Body of pancreas (tissue), 4 donors: Measurements from ENCODE around the gene LMX1A. TPM values are rescaled to one million over a fixed set of nuclear protein-coding genes. Genes with fewer than 3 reads are reported as not detected.

Experiments
- ATAC-seq: fragments of 150-250 bp; one replicate; pipeline ENCODE4 v1.9.1; 2016
- DNase-seq, 4 donors: peaks; one replicate each; pipeline ENCODE4 v3.0.0-alpha.2; 2019
- H3K27ac ChIP-seq, 4 donors: fragments of 200-600 bp; sonication (generic); 1 replicate in 3 of 4; 2 replicates in 1 of 4; pipeline versions ENCODE4 v1.5.1 to v1.6.1; 2016 to 2019; ENCODE audit warnings: mild to moderate bottlenecking in 1 of 4, mixed read lengths in 1 of 4, moderate library complexity in 1 of 4
- H3K27me3 ChIP-seq, 2 donors: fragments of 200-600 bp; sonication (generic); one replicate each; pipeline ENCODE4 v1.6.0; 2016; ENCODE audit warnings: mild to moderate bottlenecking in 1 of 2
- H3K36me3 ChIP-seq, 2 donors: fragments of 200-600 bp; sonication (generic); replicated peaks in 1 of 2; 2 replicates each; pipeline ENCODE4 v1.5.1; 2016; ENCODE audit warnings: low read depth in 2 of 2; ENCODE audit not compliant: insufficient read depth in 1 of 2
- H3K4me1 ChIP-seq: fragments of 200-600 bp; sonication (generic); one replicate; pipeline ENCODE4 v1.6.0; 2016
- H3K4me3 ChIP-seq, 2 donors: fragments of 200-600 bp; sonication (generic); 1 replicate in 1 of 2; 2 replicates in 1 of 2; pipeline ENCODE4 v1.5.1; 2016 to 2019
- H3K9me3 ChIP-seq, 3 donors: fragments of 200-600 bp; sonication (generic); 1 replicate in 2 of 3; 2 replicates in 1 of 3; pipeline ENCODE4 v1.5.1; 2016
- CTCF ChIP-seq, 7 experiments: fragments of 450-650 bp in 4 of 7; fragments of 200-600 bp in 3 of 7; sonication (generic) in 3 of 7; IDR thresholded peaks; one replicate each; pipeline ENCODE4 v1.5.1; 2016 to 2019; ENCODE audit warnings: antibody characterized with exemption in 7 of 7
- POLR2A ChIP-seq, 3 donors: fragments of 450-650 bp; IDR thresholded peaks; one replicate each; pipeline ENCODE4 v1.6.1; 2016; ENCODE audit warnings: antibody characterized with exemption in 3 of 3, mild to moderate bottlenecking in 2 of 3
- WGBS, 2 donors: methylation state at CpG; one replicate each; pipeline ENCODE4 v1.1.5; 2017; 5-methylcytosine and 5-hydroxymethylcytosine counted together
- intact Hi-C: fragments of 100-400 bp; cut with DNase I; formaldehyde crosslinking; loops from one replicate; pipeline ENCODE4 v1.15.1; 2023
- total RNA-seq, 2 donors: library from RNA; depleted of rRNA; stranded (reverse); fragments of >200 nt; gene quantifications; one replicate each; pipeline ENCODE4 v1.1.0, GENCODE V29; 2016

Gene LMX1A
- total RNA-seq, 2 donors from 2014 or later = not detected

- WGBS, 2 donors = 70 to 72% methylated on average over 2 of the region's 2 CpGs
- Histone ChIP-seq H3K27ac (no peak overlapping the region), H3K4me3 (no peak overlapping the region), H3K9me3 (no peaks in the 10 kb centered on the region), H3K4me1 (no peaks in the 10 kb centered on the region), H3K36me3 (no peaks in the 10 kb centered on the region), H3K27me3 (no peaks in the 10 kb centered on the region)
- TF ChIP-seq CTCF (IDR thresholded peaks at IDR 0.05) (no peak), POLR2A (IDR thresholded peaks at IDR 0.05) (no peak)
- DNase-seq = no peak
- ATAC-seq = no peak
- intact Hi-C loops = no loop called here
These were observed 29.0 kb downstream of the LMX1A start for GRCh38 chr1:165327538-165327937.

- no peaks in the 10 kb centered on the region for H3K4me1 ChIP-seq
- WGBS, 2 donors = 34 to 60% methylated on average over 7 of the region's 7 CpGs
- H3K9me3 ChIP-seq = no peaks in the 10 kb centered on the region
- TF ChIP-seq CTCF (IDR thresholded peaks at IDR 0.05) = no peak
- H3K27ac ChIP-seq = no peak overlapping the region
- no peaks in the 10 kb centered on the region for H3K36me3 ChIP-seq
- H3K27me3 ChIP-seq = no peaks in the 10 kb centered on the region
- H3K4me3 ChIP-seq = no peak overlapping the region
- DNase-seq (no peak), ATAC-seq (no peak)
- intact Hi-C loops = no loop called here
These were observed 30.9 kb downstream of the LMX1A start for GRCh38 chr1:165325460-165326203.

- H3K36me3 ChIP-seq = no peaks in the 10 kb centered on the region
- ATAC-seq (no peak), DNase-seq (no peak)
- no peaks in the 10 kb centered on the region for H3K9me3 ChIP-seq
- no peaks in the 10 kb centered on the region for H3K27me3 ChIP-seq
- 20 to 30% methylated on average over 5 of the region's 5 CpGs for WGBS, 2 donors
- intact Hi-C loops = no loop called here
- TF ChIP-seq POLR2A (IDR thresholded peaks at IDR 0.05) (no peak), CTCF (IDR thresholded peaks at IDR 0.05) (no peak)
- no peak overlapping the region for H3K4me3 ChIP-seq
- H3K27ac ChIP-seq = no peak overlapping the region
- H3K4me1 ChIP-seq = no peaks in the 10 kb centered on the region
These were observed 32.5 kb downstream of the LMX1A start for GRCh38 chr1:165324050-165324449.

- no peaks in the 10 kb centered on the region for H3K27me3 ChIP-seq
- intact Hi-C loops = no loop called here
- TF ChIP-seq POLR2A (IDR thresholded peaks at IDR 0.05) (no peak), CTCF (IDR thresholded peaks at IDR 0.05) (no peak)
- WGBS, 2 donors = 50 to 66% methylated on average over 5 of the region's 5 CpGs
- H3K9me3 ChIP-seq = peaks cover 0 to under 1% (median 0%) of the 10 kb centered on the region in 3 donors
- DNase-seq (no peak), ATAC-seq (no peak)
- H3K4me1 ChIP-seq = no peaks in the 10 kb centered on the region
- H3K27ac ChIP-seq = no peak overlapping the region
- no peaks in the 10 kb centered on the region for H3K36me3 ChIP-seq
- H3K4me3 ChIP-seq = no peak overlapping the region
These were observed 38.9 kb downstream of the LMX1A start for GRCh38 chr1:165317612-165318011.
